ENCODE results near the gene C17orf67.

DNA sequence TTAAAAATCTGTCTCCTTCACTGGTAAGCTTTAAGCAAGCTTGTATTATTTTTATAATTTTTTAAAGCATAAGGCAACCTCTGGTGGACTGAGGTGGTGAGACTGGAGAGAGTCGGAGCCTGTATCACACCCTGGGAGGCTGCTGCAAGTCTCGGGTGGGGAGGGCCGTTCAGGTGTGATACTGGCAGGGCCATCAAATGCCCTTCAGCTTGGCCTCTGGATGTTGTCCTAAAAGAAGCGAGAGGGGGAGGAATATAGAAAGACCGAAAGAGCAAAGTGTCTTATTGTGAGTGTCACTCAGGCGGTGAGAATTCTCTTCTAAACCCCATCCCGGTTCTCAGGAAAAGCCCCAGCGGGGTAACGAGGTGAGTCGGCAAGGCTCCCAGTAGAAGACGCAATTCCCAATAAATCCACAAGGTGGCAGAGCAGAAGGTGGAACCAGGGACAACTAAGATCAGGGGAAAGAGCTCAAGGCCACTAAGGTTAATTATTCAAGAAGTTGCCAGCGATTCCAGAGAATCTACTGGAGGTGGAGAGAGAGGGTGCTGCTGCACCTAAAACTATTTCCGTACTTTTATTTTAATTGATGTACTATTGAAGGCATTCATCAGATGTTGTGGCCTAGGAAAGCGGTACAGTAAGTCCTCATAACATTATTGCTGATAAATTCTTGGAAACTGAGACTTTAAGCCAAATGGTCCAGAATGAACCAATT is 14.1 kb downstream of the C17orf67 start:
- no peak for TF ChIP-seq TAF1 (IDR thresholded peaks at IDR 0.05; ENCODE audit: low read depth)
- TF ChIP-seq EGR1 (IDR thresholded peaks at IDR 0.05), result no peak
- TF ChIP-seq, protein P1, sequence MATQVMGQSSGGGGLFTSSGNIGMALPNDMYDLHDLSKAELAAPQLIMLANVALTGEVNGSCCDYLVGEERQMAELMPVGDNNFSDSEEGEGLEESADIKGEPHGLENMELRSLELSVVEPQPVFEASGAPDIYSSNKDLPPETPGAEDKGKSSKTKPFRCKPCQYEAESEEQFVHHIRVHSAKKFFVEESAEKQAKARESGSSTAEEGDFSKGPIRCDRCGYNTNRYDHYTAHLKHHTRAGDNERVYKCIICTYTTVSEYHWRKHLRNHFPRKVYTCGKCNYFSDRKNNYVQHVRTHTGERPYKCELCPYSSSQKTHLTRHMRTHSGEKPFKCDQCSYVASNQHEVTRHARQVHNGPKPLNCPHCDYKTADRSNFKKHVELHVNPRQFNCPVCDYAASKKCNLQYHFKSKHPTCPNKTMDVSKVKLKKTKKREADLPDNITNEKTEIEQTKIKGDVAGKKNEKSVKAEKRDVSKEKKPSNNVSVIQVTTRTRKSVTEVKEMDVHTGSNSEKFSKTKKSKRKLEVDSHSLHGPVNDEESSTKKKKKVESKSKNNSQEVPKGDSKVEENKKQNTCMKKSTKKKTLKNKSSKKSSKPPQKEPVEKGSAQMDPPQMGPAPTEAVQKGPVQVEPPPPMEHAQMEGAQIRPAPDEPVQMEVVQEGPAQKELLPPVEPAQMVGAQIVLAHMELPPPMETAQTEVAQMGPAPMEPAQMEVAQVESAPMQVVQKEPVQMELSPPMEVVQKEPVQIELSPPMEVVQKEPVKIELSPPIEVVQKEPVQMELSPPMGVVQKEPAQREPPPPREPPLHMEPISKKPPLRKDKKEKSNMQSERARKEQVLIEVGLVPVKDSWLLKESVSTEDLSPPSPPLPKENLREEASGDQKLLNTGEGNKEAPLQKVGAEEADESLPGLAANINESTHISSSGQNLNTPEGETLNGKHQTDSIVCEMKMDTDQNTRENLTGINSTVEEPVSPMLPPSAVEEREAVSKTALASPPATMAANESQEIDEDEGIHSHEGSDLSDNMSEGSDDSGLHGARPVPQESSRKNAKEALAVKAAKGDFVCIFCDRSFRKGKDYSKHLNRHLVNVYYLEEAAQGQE (IDR thresholded peaks at IDR 0.05; ENCODE audit: low read depth), result no peak
- TF ChIP-seq, protein P2, sequence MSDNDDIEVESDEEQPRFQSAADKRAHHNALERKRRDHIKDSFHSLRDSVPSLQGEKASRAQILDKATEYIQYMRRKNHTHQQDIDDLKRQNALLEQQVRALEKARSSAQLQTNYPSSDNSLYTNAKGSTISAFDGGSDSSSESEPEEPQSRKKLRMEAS (IDR thresholded peaks at IDR 0.05), result no peak
